Endothelial cell of umbilical vein (primary cell): ENCODE measurements around the gene KRT71. TPM values are rescaled to one million over a fixed set of nuclear protein-coding genes. Genes with fewer than 3 reads are reported as not detected.

ENCODE experiments used
- BruUV-seq: library from RNA; stranded (reverse); fragments of 400-500 nt; replicated peaks from 2 replicates; lab custom pipeline; 2021; lab: Mats Ljungman, UMichigan
- CTCF ChIA-PET: fragments of 300-600, 350-600 bp; sonication (Branson Sonifier 250); formaldehyde crosslinking; loops from one replicate; lab custom pipeline; 2021; ENCODE audit warnings: antibody characterized with exemption, inconsistent platforms; lab: Charles Lee
- POLR2A ChIA-PET: fragments of 300-600, 350-600 bp; sonication (Branson Sonifier 250); formaldehyde crosslinking; loops from one replicate; lab custom pipeline; 2021; ENCODE audit warnings: antibody characterized with exemption, inconsistent platforms; lab: Charles Lee
- DNase-seq: peaks from one replicate; pipeline ENCODE4 v3.0.0-alpha.2; 2011; ENCODE audit warnings: low read depth, low spot score
- FAIRE-seq: peaks from 2 replicates; lab custom pipeline; 2011; peaks lifted over from hg19 to GRCh38; lab: Jason Lieb, UNC
- H2AFZ ChIP-seq: 2 replicates; pipeline ENCODE4 v1.6.0; 2012; ENCODE audit warnings: low read depth, low read length, control low read depth, inconsistent platforms
- H3K27ac ChIP-seq: 2 replicates; pipeline ENCODE4 v1.5.1; 2011; ENCODE audit warnings: low read depth, mild to moderate bottlenecking, control low read depth, low read length, moderate library complexity; ENCODE audit not compliant: insufficient read depth
- H3K27me3 ChIP-seq, 2 experiments: 2 replicates each; pipeline versions ENCODE4 v1.6.0 to v1.6.1; 2011; ENCODE audit warnings: low read length in 2 of 2, mixed read lengths in 1 of 2; ENCODE audit not compliant: control insufficient read depth in 2 of 2, insufficient read depth in 2 of 2
- H3K36me3 ChIP-seq, 2 experiments: 2 replicates in 1 of 2; 3 replicates in 1 of 2; pipeline ENCODE4 v1.5.1; 2011; ENCODE audit warnings: low read length in 2 of 2, mild to moderate bottlenecking in 1 of 2, moderate library complexity in 1 of 2; ENCODE audit not compliant: control insufficient read depth in 2 of 2, insufficient read depth in 2 of 2; ENCODE audit errors: extremely low read depth in 1 of 2
- H3K4me1 ChIP-seq: 3 replicates; pipeline ENCODE4 v1.5.1; 2011; ENCODE audit warnings: mild to moderate bottlenecking, low read length; ENCODE audit not compliant: control insufficient read depth, insufficient read depth; ENCODE audit errors: extremely low read depth
- H3K4me2 ChIP-seq: 2 replicates; pipeline ENCODE4 v1.6.1; 2011; ENCODE audit warnings: low read length, control low read depth, mixed read lengths; ENCODE audit not compliant: insufficient read depth
- H3K4me3 ChIP-seq, 3 experiments: fragments of 200-600 bp in 1 of 3; sonication (generic), shearing (Covaris generic) in 1 of 3; replicated peaks in 1 of 3; 2 replicates each; pipeline ENCODE4 v1.5.1; 2011 to 2016; ENCODE audit warnings: control low read depth in 3 of 3, low read length in 3 of 3, mild to moderate bottlenecking in 2 of 3, inconsistent platforms in 1 of 3, low read depth in 1 of 3, moderate library complexity in 1 of 3; ENCODE audit not compliant: insufficient read depth in 1 of 3
- H3K79me2 ChIP-seq: 2 replicates; pipeline ENCODE4 v1.6.0; 2012; ENCODE audit warnings: low read length, inconsistent platforms; ENCODE audit not compliant: control insufficient read depth, insufficient read depth
- H3K9ac ChIP-seq: replicated peaks from 2 replicates; pipeline ENCODE3; 2011; ENCODE audit warnings: low read length, control low read depth; ENCODE audit not compliant: insufficient read depth; ENCODE audit errors: extremely low read depth
- H3K9me1 ChIP-seq: replicated peaks from 3 replicates; pipeline ENCODE4 v1.6.0; 2011; ENCODE audit warnings: mild to moderate bottlenecking, low read length; ENCODE audit not compliant: control insufficient read depth, insufficient read depth; ENCODE audit errors: extremely low read depth
- H3K9me3 ChIP-seq: replicated peaks from 2 replicates; pipeline ENCODE4 v1.5.1; 2012; ENCODE audit warnings: low read length, inconsistent platforms; ENCODE audit not compliant: control insufficient read depth, insufficient read depth
- H4K20me1 ChIP-seq: replicated peaks from 2 replicates; pipeline ENCODE3; 2011; ENCODE audit warnings: mild to moderate bottlenecking, low read length; ENCODE audit not compliant: control insufficient read depth, insufficient read depth; ENCODE audit errors: extremely low read depth
- FOS ChIP-seq: IDR thresholded peaks from 2 replicates; pipeline ENCODE4 v1.6.1; 2011; ENCODE audit warnings: mild to moderate bottlenecking, low read length, moderate library complexity, borderline replicate concordance; ENCODE audit not compliant: insufficient read depth
- GATA2 ChIP-seq: IDR thresholded peaks from 2 replicates; pipeline ENCODE4 v1.7.0; 2011; ENCODE audit warnings: low read depth, mild to moderate bottlenecking, moderate library complexity, mixed read lengths, low read length; ENCODE audit not compliant: insufficient read length, insufficient read depth
- MAX ChIP-seq: IDR thresholded peaks from 2 replicates; pipeline ENCODE4 v1.6.1; 2011; ENCODE audit not compliant: insufficient read depth, insufficient read length
- MYC ChIP-seq: IDR thresholded peaks from one replicate; pipeline ENCODE4 v1.6.1; 2011; ENCODE audit warnings: mild to moderate bottlenecking, low read depth, low read length
- POLR2A ChIP-seq: IDR thresholded peaks from 2 replicates; pipeline ENCODE4 v1.6.1; 2012; ENCODE audit warnings: low read depth, mild to moderate bottlenecking, control low read depth, low read length
- dilution Hi-C: fragments of 300-500 bp; cut with MboI; formaldehyde crosslinking; loops from one replicate; pipeline ENCODE4 v1.15.0; 2019; ENCODE audit warnings: low sequenced_read_pairs; ENCODE audit not compliant: extremely low pct_ligation_motif_present
- intact Hi-C: fragments of 100-400 bp; cut with micrococcal nuclease; formaldehyde crosslinking; loops from one replicate; pipeline ENCODE4 v1.10.0; 2022
- polyA plus RNA-seq, 4 experiments: library from polyadenylated mRNA; depleted of rRNA in 3 of 4; stranded (reverse) in 3 of 4; unstranded in 1 of 4; fragments of >200 nt; gene quantifications; 2 replicates each; pipeline versions ENCODE4 v1.2.1 to v1.2.3, GENCODE V29; 2011 to 2012; ENCODE audit warnings: missing spikeins in 1 of 4
- total RNA-seq: library from RNA; stranded (reverse); gene quantifications from 2 replicates; pipeline ENCODE4 v1.2.3, GENCODE V29; 2021
- TF ChIP-seq, protein P1 (sequence below), 2 donors: IDR thresholded peaks; 1 replicate in 1 of 2; 2 replicates in 1 of 2; pipeline ENCODE4 v1.5.1; 2011; ENCODE audit warnings: low read length in 2 of 2, mild to moderate bottlenecking in 2 of 2, moderate library complexity in 2 of 2, control low read depth in 1 of 2, inconsistent platforms in 1 of 2, low read depth in 1 of 2; ENCODE audit not compliant: insufficient read depth in 1 of 2; ENCODE audit errors: extremely low read depth in 1 of 2

KRT71 gene
- total and polyA plus RNA-seq, 2 donors (not counting 3 experiments of a cell fraction or from before 2014, with no cell fraction given): not detected

DNA sequence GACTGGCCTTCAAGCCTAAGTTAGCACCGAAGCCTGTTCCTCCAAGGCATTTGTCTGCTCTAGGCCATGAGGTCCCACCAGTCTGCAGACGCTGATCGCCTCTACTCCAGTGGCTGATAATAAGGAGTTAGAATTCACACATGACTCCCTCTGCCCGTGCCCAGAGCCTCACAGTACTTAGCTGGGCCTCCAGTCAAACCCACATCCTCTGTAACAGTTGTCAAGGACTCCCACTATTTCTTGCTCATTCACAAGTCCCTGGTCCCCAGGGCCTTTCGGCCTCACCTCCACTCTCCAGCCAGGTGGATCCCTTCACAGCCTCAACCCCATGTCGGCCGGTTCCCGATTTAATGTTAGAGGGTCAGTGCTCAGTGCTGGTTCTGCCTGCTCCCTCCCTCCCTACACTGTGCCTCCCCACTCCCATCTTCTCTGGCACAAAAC, 26.4 kb downstream of the KRT71 start:
- CTCF ChIA-PET: no interaction called here
- H3K36me3 ChIP-seq: no peaks in the 10 kb centered on the region
- no peak overlapping the region for H2AFZ ChIP-seq
- no peaks in the 10 kb centered on the region for H3K27me3 ChIP-seq
- no peaks in the 10 kb centered on the region for H3K79me2 ChIP-seq
- FAIRE-seq (no peak), DNase-seq (no peak)
- H3K4me2 ChIP-seq: no peak overlapping the region
- no peak overlapping the region for H3K27ac ChIP-seq
- dilution Hi-C loops: no loop called here
- H4K20me1 ChIP-seq: no peaks in the 10 kb centered on the region
- no peak overlapping the region for H3K4me3 ChIP-seq
- TF ChIP-seq MAX (no peak), POLR2A (no peak), GATA2 (no peak), FOS (no peak), MYC (no peak)
- TF ChIP-seq, protein P1, sequence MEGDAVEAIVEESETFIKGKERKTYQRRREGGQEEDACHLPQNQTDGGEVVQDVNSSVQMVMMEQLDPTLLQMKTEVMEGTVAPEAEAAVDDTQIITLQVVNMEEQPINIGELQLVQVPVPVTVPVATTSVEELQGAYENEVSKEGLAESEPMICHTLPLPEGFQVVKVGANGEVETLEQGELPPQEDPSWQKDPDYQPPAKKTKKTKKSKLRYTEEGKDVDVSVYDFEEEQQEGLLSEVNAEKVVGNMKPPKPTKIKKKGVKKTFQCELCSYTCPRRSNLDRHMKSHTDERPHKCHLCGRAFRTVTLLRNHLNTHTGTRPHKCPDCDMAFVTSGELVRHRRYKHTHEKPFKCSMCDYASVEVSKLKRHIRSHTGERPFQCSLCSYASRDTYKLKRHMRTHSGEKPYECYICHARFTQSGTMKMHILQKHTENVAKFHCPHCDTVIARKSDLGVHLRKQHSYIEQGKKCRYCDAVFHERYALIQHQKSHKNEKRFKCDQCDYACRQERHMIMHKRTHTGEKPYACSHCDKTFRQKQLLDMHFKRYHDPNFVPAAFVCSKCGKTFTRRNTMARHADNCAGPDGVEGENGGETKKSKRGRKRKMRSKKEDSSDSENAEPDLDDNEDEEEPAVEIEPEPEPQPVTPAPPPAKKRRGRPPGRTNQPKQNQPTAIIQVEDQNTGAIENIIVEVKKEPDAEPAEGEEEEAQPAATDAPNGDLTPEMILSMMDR (IDR thresholded peaks at IDR 0.05; ENCODE audit: extremely low read depth in 1 of 2, insufficient read depth in 1 of 2, low read depth in 1 of 2, low read length in 2 of 2): no peak
- H3K9ac ChIP-seq: no peak overlapping the region
- BruUV-seq: no TSS peak
- POLR2A ChIA-PET: no interaction called here
- intact Hi-C loops: no loop called here
- no peaks in the 10 kb centered on the region for H3K9me1 ChIP-seq
- no peaks in the 10 kb centered on the region for H3K9me3 ChIP-seq
- no peaks in the 10 kb centered on the region for H3K4me1 ChIP-seq
